ENCODE measurements around the gene SLC1A1.
A peak's percentile ranks its signal among the peaks of the same experiment; 100 is the strongest.

The SLC1A1 gene

GRCh38 chr9:4547016-4547415 is 56.7 kb downstream of the SLC1A1 start:
- Histone ChIP-seq H3K27ac (no peak overlapping the region), H3K36me3 (no peaks in the 10 kb centered on the region), H3K4me3 (no peak overlapping the region), H3K4me1 (peaks cover 0 to 52% (median 19%) of the 10 kb centered on the region in 4 donors), H3K9me3 (no peaks in the 10 kb centered on the region), H3K27me3 (no peaks in the 10 kb centered on the region)
- DNase-seq = no peak
- intact Hi-C loops (cut with DNase I; ENCODE audit: low total_unique reads) = no loop called here
- no peak for TF ChIP-seq CTCF (IDR thresholded peaks at IDR 0.05)

GRCh38 chr9:4548811-4549725 is 58.8 kb downstream of the SLC1A1 start:
- Histone ChIP-seq H3K27ac (peak overlapping the region in 1 of 2 donors; percentile 28), H3K4me1 (peaks cover 0 to 68% (median 27%) of the 10 kb centered on the region in 4 donors)
- DNase-seq = peak in 1 of 2 donors; percentile 66

GRCh38 chr9:4549751-4550295 is 59.6 kb downstream of the SLC1A1 start:
- intact Hi-C loops (cut with DNase I; ENCODE audit: low total_unique reads) = no loop called here
- H3K36me3 ChIP-seq = no peaks in the 10 kb centered on the region
- H3K27me3 ChIP-seq = no peaks in the 10 kb centered on the region
- H3K27ac ChIP-seq = peak overlapping the region; percentile 11 to 28
- no peaks in the 10 kb centered on the region for H3K9me3 ChIP-seq
- no peak overlapping the region for H3K4me3 ChIP-seq
- DNase-seq = no peak
- TF ChIP-seq CTCF (IDR thresholded peaks at IDR 0.05) = no peak
- peaks cover 0 to 68% (median 28%) of the 10 kb centered on the region in 4 donors for H3K4me1 ChIP-seq

More at GRCh38 chr9:4548811-4549725, 58.8 kb downstream of the SLC1A1 start:
- no peaks in the 10 kb centered on the region for H3K27me3 ChIP-seq
- H3K9me3 ChIP-seq = no peaks in the 10 kb centered on the region
- intact Hi-C loops (cut with DNase I; ENCODE audit: low total_unique reads) = no loop called here
- TF ChIP-seq CTCF (IDR thresholded peaks at IDR 0.05) = peak; percentile 26 to 34
- H3K4me3 ChIP-seq = no peak overlapping the region
- H3K36me3 ChIP-seq = no peaks in the 10 kb centered on the region

- Histone ChIP-seq H3K27me3 (no peaks in the 10 kb centered on the region), H3K36me3 (no peaks in the 10 kb centered on the region), H3K27ac (no peak overlapping the region), H3K4me3 (no peak overlapping the region), H3K4me1 (peaks cover 0 to 58% (median 22%) of the 10 kb centered on the region in 4 donors), H3K9me3 (no peaks in the 10 kb centered on the region)
- no peak for DNase-seq
- no peak for TF ChIP-seq CTCF (IDR thresholded peaks at IDR 0.05)
- intact Hi-C loops (cut with DNase I; ENCODE audit: low total_unique reads) = no loop called here
These were observed 60.7 kb downstream of the SLC1A1 start for GRCh38 chr9:4550777-4551484.

GRCh38 chr9:4553951-4554381 is 63.7 kb downstream of the SLC1A1 start:
- TF ChIP-seq CTCF (IDR thresholded peaks at IDR 0.05) = no peak
- intact Hi-C loops (cut with DNase I; ENCODE audit: low total_unique reads) = no loop called here
- no peak overlapping the region for H3K4me3 ChIP-seq
- no peaks in the 10 kb centered on the region for H3K36me3 ChIP-seq
- no peaks in the 10 kb centered on the region for H3K27me3 ChIP-seq
- no peak for DNase-seq
- peaks cover 0 to 38% (median 21%) of the 10 kb centered on the region in 4 donors for H3K4me1 ChIP-seq
- H3K27ac ChIP-seq = no peak overlapping the region
- no peaks in the 10 kb centered on the region for H3K9me3 ChIP-seq
